PC-3 (cell line): Measurements from ENCODE around the gene DSC2. TPM values are rescaled to one million over a fixed set of nuclear protein-coding genes. Genes with fewer than 3 reads are reported as not detected.

ENCODE experiments used
- ATAC-seq: fragments of 200-7000 bp; cut with Tn5 transposase; 2 replicates; pipeline ENCODE4 v1.9.1; 2020; ENCODE audit warnings: mild to moderate bottlenecking, moderate library complexity
- BruUV-seq: library from RNA; stranded (reverse); fragments of 400-500 nt; replicated peaks from 2 replicates; lab custom pipeline; 2021; lab: Mats Ljungman, UMichigan
- CTCF ChIA-PET: fragments of 300-600 bp; sonication (Branson Sonifier 250); formaldehyde crosslinking; loops from one replicate; lab custom pipeline; 2022; ENCODE audit warnings: antibody characterized with exemption; lab: Charles Lee
- POLR2A ChIA-PET: fragments of 300-600 bp; sonication (Branson Sonifier 250); formaldehyde crosslinking; loops from one replicate; lab custom pipeline; 2022; ENCODE audit warnings: antibody characterized with exemption; ENCODE audit not compliant: unreplicated experiment; lab: Charles Lee
- DNase-seq: peaks from one replicate; pipeline ENCODE4 v3.0.0-alpha.2; 2015
- H2AFZ ChIP-seq: fragments of 300-600 bp; sonication (generic); 2 replicates; pipeline ENCODE4 v1.6.0; 2016; ENCODE audit warnings: antibody characterized with exemption, low read length
- H3F3A ChIP-seq: fragments of 300-600 bp; sonication (generic); one replicate; pipeline ENCODE4 v1.6.0; 2017; ENCODE audit warnings: antibody characterized with exemption, low read length, control low read depth, mild to moderate bottlenecking; ENCODE audit not compliant: unreplicated experiment
- H3K27ac ChIP-seq: fragments of 300-600 bp; sonication (generic); 2 replicates; pipeline ENCODE4 v1.5.1; 2016; ENCODE audit warnings: mild to moderate bottlenecking, low read length
- H3K27me3 ChIP-seq: fragments of 300-600 bp; sonication (generic); 2 replicates; pipeline ENCODE4 v1.6.1; 2016; ENCODE audit warnings: low read length, mixed read lengths
- H3K36me3 ChIP-seq: fragments of 300-600 bp; sonication (generic); 2 replicates; pipeline ENCODE4 v1.6.1; 2016; ENCODE audit warnings: low read depth, mixed run types, low read length, mixed read lengths
- H3K4me1 ChIP-seq: fragments of 300-600 bp; sonication (generic); 2 replicates; pipeline ENCODE4 v1.5.1; 2016; ENCODE audit warnings: low read length; ENCODE audit not compliant: insufficient read depth
- H3K4me2 ChIP-seq: fragments of 300-600 bp; sonication (generic); 2 replicates; pipeline ENCODE4 v1.6.0; 2016; ENCODE audit warnings: low read length
- H3K4me3 ChIP-seq: fragments of 300-600 bp; sonication (generic); 2 replicates; pipeline ENCODE4 v1.5.1; 2016; ENCODE audit warnings: mild to moderate bottlenecking, low read length, mixed read lengths
- H3K79me2 ChIP-seq: fragments of 300-600 bp; sonication (generic); 2 replicates; pipeline ENCODE4 v1.6.1; 2017; ENCODE audit warnings: low read length, mixed read lengths
- H3K9ac ChIP-seq: fragments of 300-600 bp; sonication (generic); 2 replicates; pipeline ENCODE4 v1.6.0; 2016; ENCODE audit warnings: mild to moderate bottlenecking, low read length
- H3K9me2 ChIP-seq: fragments of 300-600 bp; sonication (generic); replicated peaks from 2 replicates; pipeline ENCODE4 v1.6.1; 2016; ENCODE audit warnings: mixed run types, low read length, mixed read lengths
- H3K9me3 ChIP-seq: fragments of 300-600 bp; sonication (generic); 2 replicates; pipeline ENCODE4 v1.6.1; 2016; ENCODE audit warnings: low read length, mixed read lengths
- H4K20me1 ChIP-seq: fragments of 300-600 bp; sonication (generic); 2 replicates; pipeline ENCODE4 v1.6.1; 2016; ENCODE audit warnings: low read length, mixed read lengths
- CTCF ChIP-seq: fragments of 300-600 bp; sonication (generic); conservative IDR thresholded peaks from 2 replicates; pipeline ENCODE4 v1.5.1; 2017; ENCODE audit warnings: antibody characterized with exemption, low read depth, mild to moderate bottlenecking, low read length
- EZH2 ChIP-seq: fragments of 300-600 bp; sonication (generic); IDR thresholded peaks from one replicate; pipeline ENCODE4 v1.6.1; 2017; ENCODE audit warnings: antibody characterized with exemption, mild to moderate bottlenecking, low read length; ENCODE audit not compliant: unreplicated experiment
- EZH2phosphoT487 ChIP-seq: fragments of 300-600 bp; sonication (generic); IDR thresholded peaks from 2 replicates; pipeline ENCODE4 v1.6.1; 2018; ENCODE audit warnings: mild to moderate bottlenecking, antibody characterized with exemption, low read length, borderline replicate concordance
- intact Hi-C: fragments of 100-400 bp; cut with micrococcal nuclease; formaldehyde crosslinking; loops from 2 replicates; pipeline ENCODE4 v1.9.0; 2023
- total RNA-seq: library from RNA; depleted of rRNA; stranded (reverse); fragments of >200 nt; gene quantifications from 2 replicates; pipeline ENCODE4 v1.2.3, GENCODE V29; 2014

The DSC2 gene
- total RNA-seq, 1 experiment from 2014 or later = 4.8 TPM

DNA sequence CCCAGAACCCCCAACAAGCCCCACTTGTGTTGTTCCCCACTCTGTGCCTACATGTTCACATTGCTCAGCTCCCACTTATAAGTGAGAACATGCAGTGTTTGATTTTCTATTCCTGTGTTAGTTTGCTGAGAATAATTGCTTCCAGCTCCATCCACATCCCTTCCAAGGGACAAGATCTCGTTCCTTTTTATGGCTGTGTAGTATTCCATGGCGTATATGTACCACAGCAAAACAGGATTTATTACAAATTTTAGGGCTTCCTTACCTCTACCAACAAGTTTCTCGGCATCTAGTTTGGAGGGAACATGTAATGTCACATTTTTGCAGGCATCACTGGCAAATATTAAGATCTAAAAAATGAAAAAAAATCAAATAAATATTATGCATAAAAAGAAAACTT is 8.9 kb downstream of the DSC2 start:
- Histone ChIP-seq H2AFZ (no peak overlapping the region), H3F3A (no peaks in the 10 kb centered on the region), H3K79me2 (peaks cover 20% of the 10 kb centered on the region), H3K4me1 (peaks cover 37% of the 10 kb centered on the region), H3K9me2 (no peaks in the 10 kb centered on the region), H3K36me3 (no peaks in the 10 kb centered on the region), H4K20me1 (no peaks in the 10 kb centered on the region), H3K4me3 (no peak overlapping the region), H3K27ac (no peak overlapping the region), H3K9me3 (no peaks in the 10 kb centered on the region), H3K27me3 (no peaks in the 10 kb centered on the region), H3K4me2 (no peak overlapping the region), H3K9ac (no peak overlapping the region)
- TF ChIP-seq CTCF (no peak), EZH2phosphoT487 (no peak), EZH2 (no peak)
- DNase-seq (no peak), ATAC-seq (no peak)
- ChIA-PET CTCF (no interaction called here), POLR2A (interaction anchor here (0.6 kb wide), 1 partner anchor 54 kb away, joined by 3 read pairs; no protein-coding TSS in a partner anchor)
- intact Hi-C loops = no loop called here
- no TSS peak for BruUV-seq

- intact Hi-C loops = no loop called here
- BruUV-seq = no TSS peak
- Histone ChIP-seq H3K4me3 (no peak overlapping the region), H4K20me1 (no peaks in the 10 kb centered on the region), H3K36me3 (no peaks in the 10 kb centered on the region), H3K9me3 (no peaks in the 10 kb centered on the region), H2AFZ (no peak overlapping the region), H3K9ac (no peak overlapping the region), H3F3A (no peaks in the 10 kb centered on the region), H3K27me3 (no peaks in the 10 kb centered on the region), H3K27ac (no peak overlapping the region), H3K4me1 (peaks cover 27% of the 10 kb centered on the region), H3K9me2 (no peaks in the 10 kb centered on the region), H3K4me2 (0 out of 2 replicates have a peak overlapping the region, but pooled peaks have one; percentile 6), H3K79me2 (peaks cover 15% of the 10 kb centered on the region)
- DNase-seq (no peak), ATAC-seq (peak; percentile 17; the same call in 1 of the 2 replicates)
- CTCF ChIA-PET = no interaction called here
- POLR2A ChIA-PET = no interaction called here
- TF ChIP-seq CTCF = no peak
These were observed 10.9 kb downstream of the DSC2 start for GRCh38 chr18:31091350-31091749.

DNA sequence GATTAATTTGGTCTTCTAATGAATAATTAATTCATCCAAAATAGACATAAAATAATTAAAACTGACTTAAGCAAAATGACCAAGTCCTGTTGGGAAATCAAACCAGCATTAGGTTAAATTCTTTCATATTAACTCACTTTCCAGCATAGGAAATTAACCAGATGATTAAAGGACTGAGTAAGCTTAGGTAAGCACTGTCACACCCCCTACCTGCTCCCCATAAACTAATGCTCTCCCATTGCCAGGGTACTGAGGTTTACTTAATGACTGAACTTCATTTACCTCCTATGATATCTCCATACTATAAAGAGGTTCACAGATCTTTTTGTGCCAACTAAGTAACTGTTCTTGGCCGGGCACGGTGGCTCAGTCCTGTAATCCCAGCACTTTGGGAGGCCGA is 13.7 kb downstream of the DSC2 start:
- H3K4me2 ChIP-seq = peak overlapping the region; percentile 42
- BruUV-seq = no TSS peak
- peaks cover 27% of the 10 kb centered on the region for H3K4me1 ChIP-seq
- POLR2A ChIA-PET = no interaction called here
- no peak for TF ChIP-seq CTCF
- TF ChIP-seq EZH2phosphoT487 = no peak
- no peak for TF ChIP-seq EZH2
- peak; percentile 96 for ATAC-seq
- no peaks in the 10 kb centered on the region for H3K9me3 ChIP-seq
- intact Hi-C loops = no loop called here
- DNase-seq = peak; percentile 74
- no peak overlapping the region for H3K4me3 ChIP-seq
- H4K20me1 ChIP-seq = no peaks in the 10 kb centered on the region
- no peaks in the 10 kb centered on the region for H3K27me3 ChIP-seq
- no peak overlapping the region for H2AFZ ChIP-seq
- no peaks in the 10 kb centered on the region for H3K79me2 ChIP-seq
- H3K9me2 ChIP-seq = no peaks in the 10 kb centered on the region
- H3K36me3 ChIP-seq = no peaks in the 10 kb centered on the region
- H3K9ac ChIP-seq = no peak overlapping the region
- CTCF ChIA-PET = no interaction called here
- H3F3A ChIP-seq = no peaks in the 10 kb centered on the region
- 0 out of 2 replicates have a peak overlapping the region, but pooled peaks have one; percentile 10 for H3K27ac ChIP-seq
